SW 1271 (cell line): Measurements from ENCODE around the gene ORC6.

Experiments
- DNase-seq, 2 experiments: peaks; one replicate each; lab custom pipeline; 2025; lab: John Stamatoyannopoulos, UW

Gene ORC6

DNA sequence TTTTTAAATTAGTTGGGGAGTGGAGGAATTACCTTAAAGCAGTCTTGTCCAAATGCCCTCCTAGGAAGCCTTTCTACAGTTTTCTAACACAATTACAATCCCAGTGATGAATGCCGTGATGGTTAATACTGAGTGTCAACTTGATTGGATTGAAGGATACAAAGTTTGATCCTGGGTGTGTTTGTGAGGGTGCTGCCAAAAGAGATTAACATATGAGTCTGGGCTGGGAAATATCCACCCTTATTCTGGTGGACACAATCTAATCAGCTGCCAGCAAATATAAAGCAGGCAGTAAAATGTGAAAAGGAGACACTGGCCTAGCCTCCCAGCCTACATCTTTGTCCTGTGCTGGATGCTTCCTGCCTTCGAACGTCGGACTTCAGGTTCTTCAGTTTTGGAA is 12.2 kb downstream of the ORC6 start:
- no peak for DNase-seq

DNA sequence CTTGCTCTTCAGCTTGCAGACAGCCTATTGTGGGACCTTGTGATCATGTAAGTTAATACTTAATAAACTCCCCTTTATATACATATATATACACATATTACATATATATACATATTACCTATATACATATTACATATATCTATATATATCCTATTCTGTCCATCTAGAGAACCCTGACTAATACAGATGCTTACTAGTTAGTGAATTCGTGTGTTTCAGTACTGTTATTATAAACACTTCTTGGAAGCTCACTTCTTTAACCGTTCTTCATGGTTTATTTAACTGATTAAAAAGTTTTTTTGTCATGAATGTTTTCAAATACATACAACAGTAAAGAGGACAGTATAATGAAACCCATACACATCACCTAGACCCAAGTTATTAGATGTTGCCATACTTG is 12.6 kb downstream of the ORC6 start:
- DNase-seq, result no peak

DNA sequence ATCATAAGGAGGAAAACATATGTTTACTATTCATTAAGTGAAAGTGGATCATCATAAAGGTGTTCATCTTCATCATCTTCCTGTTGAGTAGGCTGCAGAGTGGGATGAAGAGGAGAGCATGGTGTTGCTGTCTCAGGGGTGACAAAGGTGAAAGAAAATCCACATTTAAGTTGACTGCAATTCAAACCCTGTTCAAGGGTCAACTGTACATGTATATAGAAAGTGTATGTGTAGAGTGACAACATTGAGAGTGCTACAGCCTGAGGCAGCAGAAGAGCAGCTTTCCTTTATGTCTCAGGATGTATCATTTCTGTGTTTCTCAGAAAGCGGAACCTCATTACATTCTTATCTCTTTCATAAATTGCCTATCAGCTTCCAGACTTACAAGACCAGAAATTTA is 17.2 kb downstream of the ORC6 start:
- no peak for DNase-seq

DNA sequence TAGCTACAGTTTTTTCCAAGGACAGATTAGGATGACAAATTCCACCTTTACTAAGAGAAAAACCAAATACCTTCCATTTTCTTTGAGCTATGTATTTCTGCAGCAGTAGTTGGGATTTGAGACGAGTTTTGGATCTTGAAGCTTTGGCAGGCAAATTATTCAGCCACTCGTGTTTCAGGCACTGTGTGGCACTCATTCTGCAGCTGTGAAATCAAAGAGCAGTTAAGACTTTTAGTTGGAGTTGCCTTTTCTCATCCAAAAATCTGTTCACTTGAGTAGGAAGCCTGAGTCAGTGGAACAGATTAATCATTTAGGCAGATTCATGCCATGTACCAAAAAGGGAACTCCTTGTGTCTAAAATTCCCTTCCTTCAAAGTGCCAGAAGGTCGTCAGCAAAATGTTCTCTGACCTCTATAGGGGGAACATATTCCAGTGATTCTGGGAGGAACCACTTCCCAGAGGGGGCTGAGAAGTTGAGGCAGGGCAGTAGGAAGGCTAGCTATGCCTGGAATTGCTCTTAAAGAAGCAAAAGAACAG is 20.1 kb downstream of the ORC6 start:
- no peak for DNase-seq

DNA sequence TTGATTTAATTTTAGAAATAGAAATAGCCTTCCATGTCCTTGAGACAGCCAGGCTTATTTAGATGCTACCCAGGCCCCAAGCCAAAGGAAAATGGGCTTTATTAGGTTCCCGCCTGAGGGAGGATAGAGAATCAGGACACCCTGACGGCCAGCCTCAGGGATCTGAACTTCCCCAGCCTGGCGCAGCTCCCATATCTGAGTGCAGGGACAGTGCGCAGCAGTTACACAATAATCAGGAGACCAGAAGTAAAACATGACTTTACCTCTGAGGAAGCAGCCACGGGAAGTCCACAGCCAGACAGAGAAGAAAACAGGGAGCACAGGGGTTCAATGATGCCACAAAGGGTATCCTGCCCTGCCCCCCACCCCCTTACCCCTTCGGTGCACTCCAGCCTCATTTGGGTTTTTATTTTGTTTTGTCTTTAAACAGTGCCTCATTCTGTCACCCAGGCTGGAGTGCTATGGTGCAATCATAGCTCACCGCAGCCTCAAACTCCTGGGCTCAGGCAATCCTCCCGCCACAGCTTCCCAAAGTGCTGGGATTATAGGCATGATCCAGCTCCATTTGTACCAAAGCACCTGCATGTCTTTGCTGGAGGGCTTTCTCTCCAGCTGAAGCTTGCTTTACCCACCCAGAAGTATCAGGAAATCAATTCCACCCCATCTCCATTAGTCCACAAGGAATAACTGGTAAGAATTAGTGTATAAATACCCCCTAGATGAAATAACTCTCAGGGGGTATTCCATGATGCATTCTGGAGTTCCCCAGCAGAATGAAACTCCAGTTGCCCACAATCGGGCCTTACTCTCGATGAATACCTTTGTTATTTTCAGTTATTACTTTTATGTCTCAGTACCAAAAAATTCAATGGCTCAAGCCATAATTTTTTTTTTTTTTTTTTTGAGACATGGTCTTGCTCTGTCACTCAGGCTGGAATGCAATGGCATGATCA is 21.9 kb downstream of the ORC6 start:
- no peak for DNase-seq

DNA sequence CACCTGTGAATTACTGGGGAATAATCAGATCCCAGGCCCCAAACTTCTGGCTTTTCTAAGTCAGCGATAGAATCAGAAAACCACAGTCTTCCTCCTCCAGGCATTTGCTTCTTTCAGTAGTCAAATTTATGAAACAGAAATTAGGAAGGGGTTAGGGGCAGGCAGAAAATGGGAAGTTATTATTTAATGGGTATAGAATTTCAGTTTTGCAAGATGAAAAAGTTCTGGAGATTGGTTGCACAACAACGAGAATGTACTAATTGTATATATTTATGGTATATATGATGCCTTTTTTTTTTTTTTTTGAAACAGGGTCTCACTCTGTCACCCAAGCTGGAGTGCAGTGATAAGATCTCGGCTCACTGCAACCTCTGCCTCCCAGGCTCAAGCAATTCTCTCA is 23.5 kb downstream of the ORC6 start:
- no peak for DNase-seq

DNA sequence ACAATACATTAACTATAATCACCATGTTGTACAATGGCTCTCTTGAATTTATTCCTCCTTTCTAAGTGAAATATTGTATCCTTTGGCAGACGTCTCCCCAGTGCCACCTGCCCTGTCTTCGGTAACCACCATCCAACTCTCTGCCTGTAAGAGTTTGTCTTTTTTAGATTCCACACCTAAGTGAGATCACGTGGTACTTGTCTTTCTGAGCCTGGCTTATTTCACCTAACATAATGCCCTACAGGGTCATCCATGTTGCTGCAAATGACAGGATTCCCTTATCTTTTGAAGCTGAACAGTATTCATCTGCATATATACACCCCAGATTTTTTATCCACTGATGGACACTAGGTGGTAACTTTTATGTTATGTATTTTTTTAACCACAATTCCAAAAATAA is 24.2 kb downstream of the ORC6 start:
- no peak for DNase-seq

DNA sequence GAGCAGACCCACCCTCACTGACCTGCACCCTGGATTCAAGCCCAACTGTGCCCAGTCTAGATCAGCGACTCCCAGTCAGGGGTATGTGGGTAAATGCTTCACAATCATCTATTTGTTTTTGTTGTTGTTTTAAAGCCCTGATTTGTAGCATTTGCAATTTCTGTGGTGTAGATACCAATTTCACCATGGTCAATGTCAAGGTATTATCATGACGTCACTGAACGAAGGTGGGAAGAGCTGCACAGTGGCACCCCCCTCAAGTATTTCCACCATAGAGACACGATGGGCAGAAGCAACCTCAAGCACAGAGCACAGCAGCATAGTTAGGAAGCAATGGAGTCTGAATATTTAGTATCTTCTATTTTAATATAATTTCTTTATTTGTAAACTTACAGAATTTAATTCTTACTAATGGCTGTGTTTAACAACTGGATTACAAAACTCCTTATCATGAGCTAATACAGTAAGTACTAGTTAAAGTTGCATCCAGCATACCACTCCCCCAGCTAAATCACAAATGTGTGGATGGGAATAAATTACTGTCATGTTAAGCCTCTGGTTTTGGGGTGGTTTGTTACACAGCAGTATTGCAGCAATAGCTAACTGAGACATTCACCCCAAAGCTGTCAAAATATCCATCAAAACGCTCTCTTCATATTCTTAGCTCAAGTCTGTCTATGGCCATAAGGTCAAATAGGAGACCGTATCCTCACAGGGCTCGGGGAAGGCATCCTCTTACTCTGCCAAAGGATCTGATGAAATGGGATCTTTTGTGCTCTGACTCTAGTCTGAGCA is 25.5 kb downstream of the ORC6 start:
- no peak for DNase-seq

DNA sequence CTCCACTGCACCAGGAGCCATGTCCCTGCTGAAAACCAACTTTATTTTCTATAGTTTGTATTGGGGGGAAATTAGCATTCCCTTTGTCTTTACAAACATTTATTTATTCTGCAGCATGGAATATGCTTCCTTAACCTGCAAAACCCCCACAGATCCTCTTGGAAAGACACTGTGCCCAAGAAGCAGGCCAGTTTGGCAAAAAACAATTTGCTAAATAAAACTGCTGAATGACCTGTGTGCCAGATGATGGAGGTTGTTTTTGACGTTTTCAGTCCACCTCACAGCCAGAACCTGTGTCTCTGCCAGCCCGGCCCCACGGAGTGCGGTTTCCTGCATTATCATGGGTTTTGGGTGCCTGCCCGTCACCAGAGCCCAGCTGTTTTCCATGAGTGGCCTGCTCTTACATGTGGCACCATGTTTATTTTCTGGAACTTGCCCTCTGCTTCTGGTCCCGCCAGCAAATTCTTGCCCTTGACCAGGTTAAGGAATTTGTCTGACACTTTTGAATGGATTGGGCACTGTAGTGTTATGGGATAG is 26.4 kb downstream of the ORC6 start:
- DNase-seq, result no peak

DNA sequence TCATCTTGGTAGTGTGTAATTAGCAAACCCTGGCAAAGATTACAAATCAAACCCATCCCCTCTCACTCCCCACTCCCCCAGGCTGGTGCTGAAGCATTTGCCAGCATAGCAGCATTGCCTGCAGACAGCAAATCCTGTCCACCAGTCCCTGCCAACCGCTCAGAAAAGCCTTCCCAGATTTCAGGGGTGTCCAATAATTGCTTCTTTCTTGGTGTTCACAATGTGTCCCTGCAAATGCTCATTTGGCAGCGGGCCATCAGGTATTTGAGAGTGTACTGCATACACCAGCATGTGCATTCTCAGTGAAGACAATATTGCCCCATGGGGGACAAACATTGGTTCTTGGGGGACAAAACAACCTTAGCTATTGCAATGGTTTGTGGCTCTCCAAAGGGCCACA is 28.2 kb downstream of the ORC6 start:
- DNase-seq, result no peak

DNA sequence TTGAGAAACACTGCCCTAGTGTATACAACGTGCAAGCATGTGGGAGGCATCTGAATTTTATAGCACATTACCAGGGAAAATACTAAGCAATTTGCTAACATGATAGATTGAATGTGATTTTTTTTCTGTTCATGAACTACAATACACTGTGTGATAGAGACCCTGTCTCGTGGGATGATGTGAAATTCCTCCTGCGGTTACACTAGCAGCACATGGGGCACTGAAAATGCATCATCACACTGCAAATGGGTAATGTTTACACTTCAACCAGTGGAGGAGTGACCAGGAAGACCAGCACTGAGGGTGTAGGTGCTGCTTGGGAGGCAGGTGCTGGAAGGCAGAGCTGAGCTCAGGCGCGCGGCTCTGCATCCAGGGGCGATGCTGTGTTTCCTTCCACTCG is 28.8 kb downstream of the ORC6 start:
- no peak for DNase-seq

DNA sequence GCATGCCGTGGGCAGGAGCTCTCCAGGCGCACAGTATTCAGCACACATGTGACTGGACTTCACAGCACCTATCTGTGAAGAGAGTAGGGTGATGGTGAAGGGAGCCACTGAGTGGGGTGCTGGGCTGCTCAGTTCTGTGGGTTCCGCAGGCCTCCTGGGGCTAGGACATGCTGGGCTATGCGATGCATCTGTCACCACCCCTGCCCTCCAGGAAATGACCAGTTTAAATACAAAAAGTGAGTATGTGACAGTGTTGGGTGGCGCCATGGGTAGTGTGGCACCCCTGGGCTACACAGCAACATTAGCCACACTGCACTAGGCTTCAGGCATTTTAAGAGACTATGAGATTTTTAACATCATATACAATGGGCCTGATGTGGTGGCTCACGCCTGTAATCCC is 30.1 kb downstream of the ORC6 start:
- no peak for DNase-seq

DNA sequence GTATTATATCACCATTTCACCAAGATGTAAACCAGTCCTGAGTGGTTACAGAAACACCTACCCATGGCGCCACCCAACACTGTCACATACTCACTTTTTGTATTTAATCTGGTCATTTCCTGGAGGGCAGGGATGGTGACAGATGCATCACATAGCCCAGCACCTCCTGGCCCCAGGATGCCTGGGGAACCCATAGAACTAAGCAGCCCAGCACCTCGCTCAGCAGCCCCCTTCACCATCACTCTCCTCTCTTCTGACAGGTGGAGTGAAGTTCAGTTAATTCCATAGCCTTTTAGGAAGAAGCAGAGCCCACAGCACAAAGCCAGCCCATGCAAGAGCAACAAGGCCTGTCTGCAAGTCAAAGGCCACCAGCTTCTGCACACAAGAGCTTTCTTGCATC is 31.2 kb downstream of the ORC6 start:
- no peak for DNase-seq

DNA sequence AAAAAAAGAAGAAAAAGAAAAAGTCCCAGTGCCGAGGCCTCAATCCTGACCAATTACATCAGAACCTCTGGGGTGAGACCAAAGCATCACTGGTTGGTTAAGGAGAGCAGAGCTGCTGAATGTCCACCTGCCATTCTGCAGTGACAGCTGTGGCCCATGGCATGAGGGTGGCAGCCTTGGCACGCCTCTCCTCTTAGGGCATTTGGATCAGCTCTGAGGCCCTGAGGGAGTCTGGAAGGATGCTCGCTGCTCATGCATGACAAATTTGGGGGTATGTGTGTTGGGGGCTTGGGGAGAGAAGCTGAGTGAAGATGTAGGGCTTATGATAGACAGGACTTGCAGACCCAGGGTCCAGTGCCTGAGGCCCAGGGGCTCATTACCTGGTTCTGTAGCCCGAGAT is 32.4 kb downstream of the ORC6 start:
- no peak for DNase-seq

DNA sequence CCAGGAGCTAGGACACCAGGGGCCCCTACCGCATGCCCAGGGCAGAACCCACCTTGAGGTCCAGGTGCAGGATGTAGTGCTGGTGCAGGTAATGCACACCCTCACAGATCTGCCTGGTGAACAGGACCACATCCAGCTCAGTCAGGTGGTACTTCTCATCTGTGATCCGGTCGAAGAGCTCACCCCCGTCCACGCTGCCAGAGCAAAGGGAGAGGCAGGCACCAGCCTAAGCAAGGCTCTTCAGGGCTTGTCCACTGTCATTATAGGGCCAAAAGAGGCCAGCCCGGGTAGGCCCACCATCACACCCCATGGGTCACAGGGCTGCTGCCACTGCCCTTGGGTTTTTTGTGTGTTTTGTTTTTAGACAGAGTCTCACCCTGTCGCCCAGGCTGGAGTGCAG is 37.7 kb downstream of the ORC6 start:
- no peak for DNase-seq

DNA sequence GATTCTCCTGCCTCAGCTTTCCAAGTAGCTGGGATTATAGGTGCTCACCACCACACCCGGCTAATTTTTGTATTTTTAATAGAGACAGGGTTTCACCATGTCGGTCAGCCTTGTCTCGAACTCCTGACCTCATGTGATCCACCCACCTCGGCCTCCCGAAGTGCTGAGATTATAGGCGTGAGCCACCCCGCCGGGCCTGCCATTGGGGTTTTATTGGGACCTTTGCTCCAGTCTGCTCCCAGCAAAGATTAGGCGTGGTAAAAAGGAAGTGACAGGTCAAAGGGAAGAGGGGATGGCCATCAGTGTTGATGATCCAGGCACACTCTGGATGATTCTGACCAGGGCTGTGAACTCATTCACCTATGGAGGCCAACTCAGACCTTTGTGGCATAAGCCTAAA is 38.2 kb downstream of the ORC6 start:
- no peak for DNase-seq

DNA sequence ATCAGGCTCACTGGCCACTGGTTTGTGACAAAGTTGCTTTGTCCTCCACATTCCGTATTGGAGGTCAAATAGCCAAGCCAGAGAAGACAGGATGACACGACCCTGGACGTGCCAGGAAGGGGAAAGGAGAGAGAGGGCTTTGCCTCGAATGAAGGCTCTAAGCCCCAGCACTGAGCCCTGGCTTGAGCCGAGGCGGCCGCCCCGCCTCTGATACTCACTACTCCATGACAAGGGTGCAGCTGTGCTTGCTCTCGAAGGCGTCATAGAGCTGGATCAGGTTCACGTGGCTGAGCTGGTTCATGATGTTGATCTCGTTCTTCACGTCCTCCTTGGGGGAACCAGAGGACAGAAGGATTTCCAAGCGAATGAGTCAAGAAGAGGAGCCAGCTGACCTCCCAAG is 39.3 kb downstream of the ORC6 start:
- DNase-seq, result no peak

DNA sequence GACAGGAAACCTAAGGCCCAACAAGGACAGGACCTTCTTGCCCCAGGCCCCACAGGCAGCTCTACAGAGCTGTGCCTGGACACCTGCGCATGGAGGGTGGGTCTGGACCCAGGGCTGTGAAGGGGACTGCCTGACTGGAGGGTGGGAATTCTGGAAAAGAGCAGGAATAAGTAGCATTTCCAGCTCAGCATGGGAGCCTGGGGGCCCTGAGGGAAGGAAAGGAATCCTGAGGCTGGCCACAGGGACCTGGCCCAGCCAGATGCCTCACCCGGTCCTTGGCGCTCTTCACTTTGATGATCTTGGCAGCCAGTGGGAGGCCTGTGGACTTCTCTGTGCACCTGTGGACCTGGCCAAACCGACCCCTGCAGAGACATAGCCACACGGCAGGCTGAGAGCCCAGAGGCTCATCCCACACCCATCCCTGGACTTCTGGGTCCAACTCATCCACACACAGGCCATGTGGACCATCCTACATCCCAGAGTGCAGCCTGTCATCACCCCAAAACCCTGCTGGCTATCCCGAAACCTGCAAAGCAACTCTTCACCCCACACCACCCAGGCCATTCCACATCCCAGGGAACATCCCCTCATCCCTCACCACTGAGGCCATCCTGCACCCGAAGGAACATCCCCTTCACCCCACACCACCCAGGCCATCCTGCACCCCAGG is 40.0 kb downstream of the ORC6 start:
- no peak for DNase-seq

DNA sequence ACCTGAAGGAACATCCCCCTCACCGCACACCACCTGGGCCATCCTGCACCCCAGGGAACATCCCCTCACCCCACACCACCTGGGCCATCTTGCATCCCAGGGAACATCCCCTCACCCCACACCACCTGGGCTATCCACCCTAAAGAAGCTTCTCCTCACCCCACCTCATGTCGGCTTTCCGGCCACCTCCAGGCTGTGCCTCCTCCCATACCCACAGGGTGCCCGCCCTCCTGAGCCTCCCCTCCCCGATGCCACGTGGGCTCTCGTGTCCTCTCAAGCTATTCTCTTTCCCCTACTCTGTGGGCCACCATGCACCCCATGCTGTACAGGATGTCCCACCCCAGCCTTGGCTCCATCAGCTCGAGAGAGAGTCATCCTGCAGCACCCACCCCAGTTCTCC is 40.7 kb downstream of the ORC6 start:
- DNase-seq, result no peak

DNA sequence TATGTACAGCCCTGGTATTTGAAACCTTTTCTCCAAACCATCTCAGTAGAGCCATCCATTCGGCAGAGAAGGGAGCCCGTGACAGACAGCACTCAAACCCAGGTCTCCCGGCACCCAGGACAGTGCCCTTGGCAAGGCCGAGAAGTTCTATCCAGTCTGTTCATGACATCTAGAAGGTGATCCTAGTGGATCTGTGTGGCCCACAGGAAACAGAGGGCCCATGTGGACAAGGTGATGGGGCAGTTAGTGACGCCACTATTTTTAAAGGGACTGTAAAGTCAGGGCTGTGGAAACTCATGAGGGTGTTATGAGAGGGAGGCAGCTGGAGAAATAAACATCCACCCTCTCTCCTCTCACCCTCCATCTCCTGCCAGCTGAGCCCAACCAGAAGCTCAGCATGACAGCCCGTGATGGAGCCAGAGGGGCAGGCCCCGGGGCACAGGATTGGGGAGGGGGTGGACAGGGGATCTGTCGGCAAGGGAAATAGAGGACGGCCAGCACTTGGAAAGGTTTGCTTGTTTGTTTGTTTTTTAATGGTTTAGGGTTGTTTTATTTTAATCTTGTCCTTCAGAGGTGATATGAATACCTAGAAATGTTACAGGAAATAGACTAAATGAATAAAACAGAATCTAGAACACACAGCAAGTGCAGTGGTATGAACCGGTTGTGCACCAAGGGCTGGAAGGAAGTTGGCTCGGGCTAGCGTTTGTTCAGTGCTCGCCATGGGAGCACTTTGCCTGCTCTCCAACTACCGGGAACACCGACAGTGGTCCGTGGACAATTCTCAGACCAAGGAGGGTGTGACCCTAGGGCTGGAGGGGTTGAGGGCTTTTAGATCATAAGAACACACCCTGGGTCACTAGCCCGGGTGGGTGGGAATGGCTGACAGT is 41.6 kb downstream of the ORC6 start:
- no peak for DNase-seq
